Neural cell (in vitro differentiated cells): ENCODE results near the gene CCL27. TPM values are rescaled to one million over a fixed set of nuclear protein-coding genes. Genes with fewer than 3 reads are reported as not detected.

Source experiments
- H2AFZ ChIP-seq: fragments of 200-600, 300-800 bp; sonication (generic), shearing (Covaris generic); 2 replicates; pipeline ENCODE4 v1.6.0; 2014; ENCODE audit warnings: low read depth, mild to moderate bottlenecking, antibody characterized with exemption, low read length, moderate library complexity
- H3F3A ChIP-seq: fragments of 200-600 bp; shearing (Covaris generic); 2 replicates; pipeline ENCODE4 v1.6.1; 2016; ENCODE audit warnings: mild to moderate bottlenecking, moderate library complexity, mixed read lengths, antibody characterized with exemption, low read length; ENCODE audit not compliant: insufficient read depth, poor library complexity, severe bottlenecking
- H3K27ac ChIP-seq: fragments of 200-600, 300-800 bp; sonication (generic), shearing (Covaris generic); 2 replicates; pipeline ENCODE4 v1.5.1; 2014; ENCODE audit warnings: mild to moderate bottlenecking, low read length, moderate library complexity
- H3K27me3 ChIP-seq: fragments of 300-800, 200-600 bp; sonication (generic), shearing (Covaris generic); 2 replicates; pipeline ENCODE4 v1.6.0; 2014; ENCODE audit warnings: mild to moderate bottlenecking, low read depth, low read length, moderate library complexity; ENCODE audit not compliant: insufficient read depth
- H3K36me3 ChIP-seq: fragments of 300-800, 200-600 bp; sonication (generic), shearing (Covaris generic); 2 replicates; pipeline ENCODE4 v1.5.1; 2014; ENCODE audit warnings: mild to moderate bottlenecking, antibody characterized with exemption, low read length, moderate library complexity; ENCODE audit not compliant: insufficient read depth
- H3K4me2 ChIP-seq: fragments of 300-800, 200-600 bp; sonication (generic), shearing (Covaris generic); 2 replicates; pipeline ENCODE4 v1.6.0; 2014; ENCODE audit warnings: mild to moderate bottlenecking, low read length
- H3K4me3 ChIP-seq: fragments of 300-800, 200-600 bp; sonication (generic), shearing (Covaris generic); 2 replicates; pipeline ENCODE4 v1.5.1; 2014; ENCODE audit warnings: mild to moderate bottlenecking, low read length, moderate library complexity
- H3K79me2 ChIP-seq: fragments of 200-600 bp; shearing (Covaris generic); replicated peaks from 2 replicates; pipeline ENCODE4 v1.6.0; 2014; ENCODE audit warnings: mild to moderate bottlenecking, low read length, moderate library complexity; ENCODE audit not compliant: insufficient read depth
- H3K9ac ChIP-seq: fragments of 300-800, 200-600 bp; sonication (generic), shearing (Covaris generic); 2 replicates; pipeline ENCODE4 v1.6.1; 2016; ENCODE audit warnings: mild to moderate bottlenecking, low read length, mixed read lengths
- H3K9me2 ChIP-seq: fragments of 200-600 bp; shearing (Covaris generic); 2 replicates; pipeline ENCODE4 v1.6.1; 2016; ENCODE audit warnings: mild to moderate bottlenecking, low read length, mixed read lengths; ENCODE audit not compliant: insufficient read depth
- H3K9me3 ChIP-seq: fragments of 200-600, 300-800 bp; sonication (generic), shearing (Covaris generic); 2 replicates; pipeline ENCODE4 v1.6.1; 2016; ENCODE audit warnings: mild to moderate bottlenecking, mixed run types, low read length, moderate library complexity, mixed read lengths
- H4K20me1 ChIP-seq: fragments of 200-600 bp; shearing (Covaris generic); 2 replicates; pipeline ENCODE4 v1.6.1; 2016; ENCODE audit warnings: mild to moderate bottlenecking, mixed run types; ENCODE audit not compliant: insufficient read depth
- EP300 ChIP-seq: fragments of 450-650 bp; conservative IDR thresholded peaks from 2 replicates; pipeline ENCODE4 v1.6.1; 2014; ENCODE audit warnings: antibody characterized with exemption, mild to moderate bottlenecking, moderate library complexity; ENCODE audit not compliant: poor library complexity, severe bottlenecking
- EZH2 ChIP-seq: fragments of 200-600, 300-800 bp; shearing (Covaris generic), sonication (generic); IDR thresholded peaks from 2 replicates; pipeline ENCODE4 v1.6.1; 2014; ENCODE audit warnings: antibody characterized with exemption, low read length, borderline replicate concordance, mild to moderate bottlenecking; ENCODE audit not compliant: insufficient read depth, poor library complexity, severe bottlenecking
- MXI1 ChIP-seq: fragments of 450-650 bp; conservative IDR thresholded peaks from 2 replicates; pipeline ENCODE4 v1.6.1; 2014; ENCODE audit warnings: antibody characterized with exemption, mild to moderate bottlenecking; ENCODE audit not compliant: poor library complexity, severe bottlenecking
- POLR2AphosphoS5 ChIP-seq: IDR thresholded peaks from 2 replicates; pipeline ENCODE4 v1.6.1; 2012
- RAD21 ChIP-seq: fragments of 450-650 bp; conservative IDR thresholded peaks from 2 replicates; pipeline ENCODE4 v1.6.1; 2014; ENCODE audit warnings: antibody characterized with exemption, mild to moderate bottlenecking, moderate library complexity
- SMC3 ChIP-seq: fragments of 450-650 bp; conservative IDR thresholded peaks from 2 replicates; pipeline ENCODE4 v1.6.1; 2014; ENCODE audit warnings: antibody characterized with exemption, mild to moderate bottlenecking, moderate library complexity; ENCODE audit not compliant: poor library complexity
- TAF1 ChIP-seq: IDR thresholded peaks from 2 replicates; pipeline ENCODE4 v1.6.1; 2012; ENCODE audit warnings: low read depth
- polyA plus RNA-seq: library from polyadenylated mRNA; depleted of rRNA; stranded (reverse); fragments of >200 nt; gene quantifications from 2 replicates; pipeline ENCODE4 v1.2.3, GENCODE V29; 2014
- TF ChIP-seq, protein P1 (sequence below): IDR thresholded peaks from 2 replicates; pipeline ENCODE4 v1.6.1; 2012; ENCODE audit warnings: borderline replicate concordance
- TF ChIP-seq, protein P2 (sequence below): fragments of 450-650 bp; IDR thresholded peaks from 2 replicates; pipeline ENCODE4 v1.5.1; 2014; ENCODE audit warnings: antibody characterized with exemption, mild to moderate bottlenecking, moderate library complexity; ENCODE audit not compliant: poor library complexity, severe bottlenecking

Gene CCL27
- polyA plus RNA-seq, 1 donor from 2014 or later, result 0.82 TPM

DNA sequence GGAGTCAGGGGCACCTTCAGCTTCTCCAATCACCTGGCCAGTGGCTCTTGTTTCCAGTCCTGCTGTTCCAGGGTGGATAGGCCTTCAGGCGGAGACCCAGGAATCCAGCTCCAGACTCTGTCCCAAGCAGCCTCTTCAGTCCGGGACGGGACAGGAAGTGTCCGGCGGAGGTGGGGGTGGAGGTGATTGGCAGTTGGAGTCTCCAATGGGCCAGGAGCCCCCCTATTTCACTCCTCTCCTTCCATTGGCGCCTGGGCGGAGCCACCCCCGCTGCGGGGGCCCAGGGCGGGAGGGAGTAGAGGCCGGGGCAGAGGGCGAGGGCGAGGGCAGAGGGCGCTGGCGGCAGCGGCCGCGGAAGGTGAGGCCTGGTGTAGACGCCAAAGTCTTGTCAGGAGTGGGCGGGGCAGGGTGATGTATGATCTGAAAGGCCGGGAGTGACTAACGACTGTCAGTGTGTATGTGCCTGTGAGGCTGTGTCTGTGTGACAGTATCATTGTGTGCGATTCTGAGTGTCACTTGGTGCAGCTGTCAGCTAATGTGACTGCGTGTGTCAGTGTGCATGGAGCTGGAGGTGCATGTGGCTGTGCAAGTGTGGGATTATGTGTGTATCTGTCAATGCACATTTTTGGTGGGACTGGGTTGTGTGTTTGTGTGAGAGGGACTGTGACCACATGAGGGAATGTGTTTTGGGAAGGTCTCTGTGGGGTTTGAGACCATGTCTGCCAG is 10.4 kb downstream of the CCL27 start, which contains the start of gene IL11RA:
Gene IL11RA (plus strand): TSS at position 310 of the 726 bp plus-strand sequence. CDS start 3,033 bp downstream, outside the sequence.
- H3K4me2 ChIP-seq, result peak within 1 kb of the TSS; percentile 42
- no peaks in the 10 kb centered on the region for H3K79me2 ChIP-seq
- no peaks in the 10 kb centered on the region for H3K27me3 ChIP-seq
- H2AFZ ChIP-seq, result no peak within 1 kb of the TSS
- H4K20me1 ChIP-seq, result no peaks in the 10 kb centered on the region
- H3F3A ChIP-seq, result no peaks in the 10 kb centered on the region
- H3K9me2 ChIP-seq, result no peaks in the 10 kb centered on the region
- TF ChIP-seq EP300 (peak; percentile 92), MXI1 (peak; percentile 53), POLR2AphosphoS5 (peak; percentile 68), RAD21 (no peak)
- H3K9me3 ChIP-seq, result no peaks in the 10 kb centered on the region
- no peaks in the 10 kb centered on the region for H3K36me3 ChIP-seq
- H3K4me3 ChIP-seq, result peak within 1 kb of the TSS; percentile 53
- peak within 1 kb of the TSS; percentile 70 for H3K27ac ChIP-seq
- H3K9ac ChIP-seq, result peak within 1 kb of the TSS; percentile 46

DNA sequence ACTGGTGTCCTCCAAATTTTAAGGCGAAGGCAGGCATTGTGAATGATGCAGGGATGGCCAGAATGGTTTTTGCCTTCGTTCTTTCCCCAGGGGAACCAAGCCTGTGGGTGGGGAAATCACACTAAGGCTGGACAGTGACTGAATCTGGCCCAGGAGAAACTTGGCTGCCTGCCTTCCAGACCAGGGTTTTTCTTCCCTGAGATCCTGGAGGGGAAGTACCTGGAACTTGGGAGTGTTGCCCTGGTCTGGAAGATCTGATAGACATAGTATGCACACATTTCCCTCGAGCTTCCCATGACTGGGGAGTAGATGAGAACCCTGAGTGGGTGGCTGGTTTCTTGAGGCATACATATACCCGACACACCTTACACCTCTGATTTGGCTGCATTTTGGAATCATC is 11.1 kb downstream of the CCL27 start:
- no peak overlapping the region for H3K4me3 ChIP-seq
- H3K36me3 ChIP-seq, result no peaks in the 10 kb centered on the region
- H3K79me2 ChIP-seq, result no peaks in the 10 kb centered on the region
- H3K27me3 ChIP-seq, result no peaks in the 10 kb centered on the region
- TF ChIP-seq SMC3 (no peak), EP300 (no peak), TAF1 (no peak), EZH2 (no peak), POLR2AphosphoS5 (no peak), MXI1 (no peak), RAD21 (no peak)
- TF ChIP-seq, protein P1, sequence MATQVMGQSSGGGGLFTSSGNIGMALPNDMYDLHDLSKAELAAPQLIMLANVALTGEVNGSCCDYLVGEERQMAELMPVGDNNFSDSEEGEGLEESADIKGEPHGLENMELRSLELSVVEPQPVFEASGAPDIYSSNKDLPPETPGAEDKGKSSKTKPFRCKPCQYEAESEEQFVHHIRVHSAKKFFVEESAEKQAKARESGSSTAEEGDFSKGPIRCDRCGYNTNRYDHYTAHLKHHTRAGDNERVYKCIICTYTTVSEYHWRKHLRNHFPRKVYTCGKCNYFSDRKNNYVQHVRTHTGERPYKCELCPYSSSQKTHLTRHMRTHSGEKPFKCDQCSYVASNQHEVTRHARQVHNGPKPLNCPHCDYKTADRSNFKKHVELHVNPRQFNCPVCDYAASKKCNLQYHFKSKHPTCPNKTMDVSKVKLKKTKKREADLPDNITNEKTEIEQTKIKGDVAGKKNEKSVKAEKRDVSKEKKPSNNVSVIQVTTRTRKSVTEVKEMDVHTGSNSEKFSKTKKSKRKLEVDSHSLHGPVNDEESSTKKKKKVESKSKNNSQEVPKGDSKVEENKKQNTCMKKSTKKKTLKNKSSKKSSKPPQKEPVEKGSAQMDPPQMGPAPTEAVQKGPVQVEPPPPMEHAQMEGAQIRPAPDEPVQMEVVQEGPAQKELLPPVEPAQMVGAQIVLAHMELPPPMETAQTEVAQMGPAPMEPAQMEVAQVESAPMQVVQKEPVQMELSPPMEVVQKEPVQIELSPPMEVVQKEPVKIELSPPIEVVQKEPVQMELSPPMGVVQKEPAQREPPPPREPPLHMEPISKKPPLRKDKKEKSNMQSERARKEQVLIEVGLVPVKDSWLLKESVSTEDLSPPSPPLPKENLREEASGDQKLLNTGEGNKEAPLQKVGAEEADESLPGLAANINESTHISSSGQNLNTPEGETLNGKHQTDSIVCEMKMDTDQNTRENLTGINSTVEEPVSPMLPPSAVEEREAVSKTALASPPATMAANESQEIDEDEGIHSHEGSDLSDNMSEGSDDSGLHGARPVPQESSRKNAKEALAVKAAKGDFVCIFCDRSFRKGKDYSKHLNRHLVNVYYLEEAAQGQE, result no peak
- TF ChIP-seq, protein P2, sequence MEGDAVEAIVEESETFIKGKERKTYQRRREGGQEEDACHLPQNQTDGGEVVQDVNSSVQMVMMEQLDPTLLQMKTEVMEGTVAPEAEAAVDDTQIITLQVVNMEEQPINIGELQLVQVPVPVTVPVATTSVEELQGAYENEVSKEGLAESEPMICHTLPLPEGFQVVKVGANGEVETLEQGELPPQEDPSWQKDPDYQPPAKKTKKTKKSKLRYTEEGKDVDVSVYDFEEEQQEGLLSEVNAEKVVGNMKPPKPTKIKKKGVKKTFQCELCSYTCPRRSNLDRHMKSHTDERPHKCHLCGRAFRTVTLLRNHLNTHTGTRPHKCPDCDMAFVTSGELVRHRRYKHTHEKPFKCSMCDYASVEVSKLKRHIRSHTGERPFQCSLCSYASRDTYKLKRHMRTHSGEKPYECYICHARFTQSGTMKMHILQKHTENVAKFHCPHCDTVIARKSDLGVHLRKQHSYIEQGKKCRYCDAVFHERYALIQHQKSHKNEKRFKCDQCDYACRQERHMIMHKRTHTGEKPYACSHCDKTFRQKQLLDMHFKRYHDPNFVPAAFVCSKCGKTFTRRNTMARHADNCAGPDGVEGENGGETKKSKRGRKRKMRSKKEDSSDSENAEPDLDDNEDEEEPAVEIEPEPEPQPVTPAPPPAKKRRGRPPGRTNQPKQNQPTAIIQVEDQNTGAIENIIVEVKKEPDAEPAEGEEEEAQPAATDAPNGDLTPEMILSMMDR, result no peak
- H2AFZ ChIP-seq, result no peak overlapping the region
- H3K9ac ChIP-seq, result no peak overlapping the region
- no peak overlapping the region for H3K4me2 ChIP-seq
- H3K9me2 ChIP-seq, result no peaks in the 10 kb centered on the region
- no peaks in the 10 kb centered on the region for H4K20me1 ChIP-seq
- no peaks in the 10 kb centered on the region for H3K9me3 ChIP-seq
- H3K27ac ChIP-seq, result no peak overlapping the region
- no peaks in the 10 kb centered on the region for H3F3A ChIP-seq
